ENCODE measurements around the gene AP2S1.
"Not testable (repeated sequence)": the region's sequence is repeated elsewhere in the genome, so short reads cannot be mapped to it uniquely, and the experiment has no call there.

The AP2S1 gene

DNA sequence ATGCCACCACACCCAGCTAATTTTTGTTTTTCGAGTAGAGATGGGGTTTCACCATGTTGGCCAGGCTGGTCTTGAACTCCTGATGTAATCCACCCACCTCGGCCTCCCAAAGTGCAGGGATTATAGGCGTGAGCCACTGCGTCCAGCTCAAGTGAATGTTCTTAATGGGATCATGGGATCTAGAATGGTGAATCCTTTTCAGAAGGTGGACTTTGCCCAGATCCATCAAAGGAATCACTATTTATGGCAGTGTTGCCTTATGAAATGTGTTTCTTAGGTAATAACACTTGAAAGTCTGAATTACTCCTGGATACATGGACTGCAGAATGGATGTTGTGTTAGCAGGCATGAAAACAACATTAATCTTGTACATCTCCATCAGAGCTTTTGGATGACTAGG is 30.4 kb upstream of the AP2S1 start:
- H3K4me3 ChIP-seq (ENCODE audit: low read length) = no peak overlapping the region
- no peak overlapping the region for H2AFZ ChIP-seq (ENCODE audit: low read depth, low read length)
- H3K36me3 ChIP-seq (ENCODE audit: insufficient read depth, low read length) = peaks cover 2% of the 10 kb centered on the region
- no peaks in the 10 kb centered on the region for H3K27me3 ChIP-seq (ENCODE audit: insufficient read depth, low read length)
- peaks cover 4% of the 10 kb centered on the region for H3K4me1 ChIP-seq (ENCODE audit: insufficient read depth, low read length)
- no peaks in the 10 kb centered on the region for H3K9me3 ChIP-seq (ENCODE audit: low read length)

DNA sequence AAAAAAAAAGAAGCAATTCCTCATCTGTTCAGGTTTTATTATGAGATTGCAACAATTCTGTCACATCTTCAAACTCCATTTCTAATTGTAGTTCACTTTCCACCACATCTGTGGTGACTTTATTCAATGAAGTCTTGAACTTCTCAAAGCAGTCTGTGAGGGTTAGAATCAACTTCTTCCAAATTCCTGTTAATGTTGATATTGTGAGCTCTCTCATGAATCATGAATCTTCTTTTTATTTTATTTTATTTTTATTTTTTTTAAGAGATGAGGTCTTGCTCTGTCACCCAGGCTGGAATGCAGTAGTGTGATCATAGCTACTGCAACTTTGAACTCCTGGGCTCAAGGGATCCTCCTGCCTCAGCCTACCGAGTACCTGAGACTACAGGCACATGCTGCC is 29.8 kb upstream of the AP2S1 start:
- no peaks in the 10 kb centered on the region for H3K27me3 ChIP-seq (ENCODE audit: insufficient read depth, low read length)
- no peak overlapping the region for H3K4me3 ChIP-seq (ENCODE audit: low read length)
- H3K4me1 ChIP-seq (ENCODE audit: insufficient read depth, low read length) = peaks cover 9% of the 10 kb centered on the region
- no peak overlapping the region for H2AFZ ChIP-seq (ENCODE audit: low read depth, low read length)
- no peaks in the 10 kb centered on the region for H3K9me3 ChIP-seq (ENCODE audit: low read length)
- H3K36me3 ChIP-seq (ENCODE audit: insufficient read depth, low read length) = peaks cover 2% of the 10 kb centered on the region

DNA sequence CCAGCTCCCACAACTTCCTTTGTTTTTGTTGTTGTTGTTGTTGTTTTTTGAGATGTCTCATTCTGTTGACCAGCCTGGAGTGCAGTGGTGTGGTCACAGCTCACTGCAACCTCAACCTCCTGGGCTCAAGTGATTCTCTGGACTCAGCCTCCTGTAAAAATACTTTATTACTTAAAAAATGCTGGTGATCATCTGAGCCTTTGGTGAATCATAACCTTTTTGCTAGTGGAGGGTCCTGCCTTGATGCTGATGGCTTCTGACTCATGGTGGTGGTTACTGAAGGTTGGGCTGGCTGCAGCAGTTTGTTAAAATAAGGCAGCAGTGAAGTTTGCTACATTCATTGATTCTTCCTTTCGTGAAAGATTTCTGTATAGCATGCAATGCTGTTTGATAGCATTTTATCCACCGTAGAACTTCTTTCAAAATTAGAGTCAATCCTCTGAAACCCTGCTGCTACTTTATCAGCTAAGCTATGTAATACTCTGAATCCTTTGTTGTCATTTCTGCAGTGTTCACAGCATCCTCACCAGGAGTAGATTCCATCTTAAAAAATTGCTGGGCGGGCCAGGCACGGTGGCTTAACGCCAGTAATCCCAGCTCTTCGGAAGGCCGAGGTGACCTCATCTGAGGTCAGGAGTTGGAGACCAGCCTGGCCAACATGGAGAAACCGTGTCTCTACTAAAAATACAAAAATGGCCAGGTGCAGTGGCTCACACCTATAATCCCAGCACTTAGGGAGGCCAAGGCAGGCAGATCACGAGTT is 28.1 kb upstream of the AP2S1 start:
- Histone ChIP-seq H3K4me1 (ENCODE audit: insufficient read depth, low read length) (peaks cover 15% of the 10 kb centered on the region), H3K9me3 (ENCODE audit: low read length) (no peaks in the 10 kb centered on the region), H3K27me3 (ENCODE audit: insufficient read depth, low read length) (no peaks in the 10 kb centered on the region), H2AFZ (ENCODE audit: low read depth, low read length) (no peak overlapping the region), H3K36me3 (ENCODE audit: insufficient read depth, low read length) (peaks cover 2% of the 10 kb centered on the region), H3K4me3 (ENCODE audit: low read length) (no peak overlapping the region)

DNA sequence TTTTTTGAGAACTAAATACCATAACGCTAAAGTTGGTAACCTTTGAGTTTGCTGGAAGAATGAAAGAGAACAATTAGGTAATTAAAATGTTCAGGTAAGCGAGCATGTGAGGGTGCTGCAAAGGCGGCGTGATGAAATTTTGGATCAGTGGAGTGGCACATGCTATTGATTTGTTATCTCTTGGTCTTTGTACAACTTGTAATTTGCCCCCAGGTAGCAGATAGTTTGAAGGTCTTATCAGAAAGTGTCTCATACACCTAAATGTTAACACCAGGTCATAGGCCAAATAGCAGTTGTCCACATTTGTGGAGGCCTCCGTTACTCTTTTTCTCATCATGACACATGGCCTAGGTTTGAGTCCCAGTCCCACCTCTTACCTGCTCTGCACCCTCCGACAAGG is 25.0 kb upstream of the AP2S1 start:
- peaks cover 11% of the 10 kb centered on the region for H3K4me1 ChIP-seq (ENCODE audit: insufficient read depth, low read length)
- H2AFZ ChIP-seq (ENCODE audit: low read depth, low read length) = no peak overlapping the region
- H3K36me3 ChIP-seq (ENCODE audit: insufficient read depth, low read length) = peaks cover under 1% of the 10 kb centered on the region
- no peaks in the 10 kb centered on the region for H3K9me3 ChIP-seq (ENCODE audit: low read length)
- no peaks in the 10 kb centered on the region for H3K27me3 ChIP-seq (ENCODE audit: insufficient read depth, low read length)
- no peak overlapping the region for H3K4me3 ChIP-seq (ENCODE audit: low read length)

DNA sequence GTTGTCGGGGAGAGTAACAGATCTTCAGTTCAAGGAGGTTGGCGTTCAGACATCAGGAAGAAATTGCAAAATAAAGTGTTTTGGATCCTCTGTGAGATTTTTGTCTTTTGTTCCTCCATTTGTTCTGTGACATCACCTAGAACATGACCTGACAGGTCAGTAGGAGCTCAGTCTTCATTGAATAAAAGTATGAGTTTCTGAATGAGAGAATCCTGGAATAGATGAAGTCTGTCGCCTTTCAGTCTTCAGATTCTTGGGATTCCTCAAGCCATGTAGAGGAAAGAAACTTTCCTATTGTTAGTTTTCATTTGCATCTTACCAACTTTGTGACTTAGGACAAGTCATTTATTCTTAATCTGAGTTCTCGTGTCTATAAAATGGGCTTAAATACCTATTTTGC is 24.6 kb upstream of the AP2S1 start:
- Histone ChIP-seq H3K36me3 (ENCODE audit: insufficient read depth, low read length) (no peaks in the 10 kb centered on the region), H3K4me3 (ENCODE audit: low read length) (no peak overlapping the region), H3K9me3 (ENCODE audit: low read length) (no peaks in the 10 kb centered on the region), H3K27me3 (ENCODE audit: insufficient read depth, low read length) (no peaks in the 10 kb centered on the region), H3K4me1 (ENCODE audit: insufficient read depth, low read length) (peaks cover 11% of the 10 kb centered on the region), H2AFZ (ENCODE audit: low read depth, low read length) (no peak overlapping the region)

DNA sequence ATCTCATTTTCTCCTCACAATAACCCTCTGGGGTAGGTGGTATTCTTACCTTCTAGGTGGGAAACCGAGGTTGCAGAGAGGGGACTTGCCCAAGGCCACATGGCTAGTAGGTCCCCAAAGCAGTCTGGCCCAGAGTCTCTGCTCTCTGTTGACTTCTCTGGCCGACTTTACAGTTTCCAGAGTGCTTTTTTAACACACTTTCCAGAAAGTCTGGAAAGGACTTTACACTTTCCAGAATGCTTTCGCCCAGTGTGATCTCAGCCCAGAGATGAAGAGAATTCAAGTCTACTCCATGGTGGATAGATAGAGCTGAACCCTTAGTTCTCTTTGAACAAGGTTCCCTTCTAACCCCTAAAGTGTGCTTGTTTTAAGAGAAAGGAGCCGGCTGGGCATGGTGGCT is 22.3 kb upstream of the AP2S1 start:
- H3K4me3 ChIP-seq (ENCODE audit: low read length) = no peak overlapping the region
- no peaks in the 10 kb centered on the region for H3K9me3 ChIP-seq (ENCODE audit: low read length)
- peaks cover 11% of the 10 kb centered on the region for H3K4me1 ChIP-seq (ENCODE audit: insufficient read depth, low read length)
- no peaks in the 10 kb centered on the region for H3K36me3 ChIP-seq (ENCODE audit: insufficient read depth, low read length)
- H2AFZ ChIP-seq (ENCODE audit: low read depth, low read length) = no peak overlapping the region
- no peaks in the 10 kb centered on the region for H3K27me3 ChIP-seq (ENCODE audit: insufficient read depth, low read length)

DNA sequence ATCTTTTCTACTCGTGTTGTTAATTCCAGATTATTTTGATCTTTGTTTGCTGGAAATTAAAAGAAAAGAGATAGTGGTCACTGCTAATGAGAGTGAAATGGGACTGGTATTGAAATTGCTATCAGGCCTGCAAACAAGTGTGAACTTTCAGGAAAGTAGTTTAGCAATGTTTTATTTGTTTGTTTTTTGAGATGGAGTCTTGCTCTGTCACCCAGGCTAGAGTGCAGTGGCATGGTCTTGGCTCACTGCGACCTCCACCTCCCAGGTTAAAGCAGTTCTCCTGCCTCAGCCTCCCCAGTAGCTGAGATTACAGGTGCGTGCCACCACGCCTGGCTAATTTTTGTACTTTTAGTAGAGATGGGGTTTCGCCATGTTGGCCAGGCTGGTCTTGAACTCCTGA is 20.5 kb upstream of the AP2S1 start:
- H2AFZ ChIP-seq (ENCODE audit: low read depth, low read length); H3K27me3 ChIP-seq (ENCODE audit: insufficient read depth, low read length); H3K36me3 ChIP-seq (ENCODE audit: insufficient read depth, low read length); H3K4me3 ChIP-seq (ENCODE audit: low read length); H3K9me3 ChIP-seq (ENCODE audit: low read length): not testable (repeated sequence)
- H3K4me1 ChIP-seq (ENCODE audit: insufficient read depth, low read length) = peaks cover 15% of the 10 kb centered on the region

DNA sequence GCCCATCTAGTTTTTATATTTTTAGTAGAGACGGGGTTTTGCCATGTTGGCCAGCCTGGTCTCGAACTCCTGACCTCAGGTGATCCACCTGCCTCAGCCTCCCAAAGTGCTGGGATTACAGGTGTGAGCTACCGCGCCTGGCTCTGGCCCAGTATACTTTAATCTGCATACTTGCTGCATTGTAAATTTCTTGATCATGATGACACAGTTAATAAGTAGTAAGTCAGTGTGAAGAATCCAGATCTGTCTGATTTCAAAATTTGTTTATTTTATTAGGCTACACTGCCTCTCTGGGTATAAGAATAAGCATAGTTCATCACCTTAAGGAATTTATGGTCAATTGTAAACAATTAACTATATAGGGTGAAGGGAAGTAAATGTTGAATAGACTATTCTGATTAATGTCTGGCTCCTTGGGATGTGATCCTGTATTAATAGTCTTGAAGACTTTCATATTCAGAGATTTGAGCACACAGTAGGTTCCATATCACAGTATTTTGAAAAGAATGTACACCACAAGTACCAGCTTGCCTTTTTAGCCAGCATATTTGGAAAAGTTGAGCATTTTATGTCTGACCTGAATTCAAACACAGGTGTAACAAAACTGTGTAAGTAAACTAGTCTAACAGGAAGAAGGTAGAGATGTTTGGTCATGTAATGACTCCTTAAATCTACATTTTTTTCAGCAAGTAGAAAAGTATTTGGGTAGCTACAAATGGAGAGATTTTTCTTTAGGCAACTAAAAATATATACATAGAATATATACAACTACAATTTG is 17.6 kb upstream of the AP2S1 start:
- H3K4me3 ChIP-seq (ENCODE audit: low read length) = no peak overlapping the region
- H3K36me3 ChIP-seq (ENCODE audit: insufficient read depth, low read length) = peaks cover 2% of the 10 kb centered on the region
- peaks cover 28% of the 10 kb centered on the region for H3K4me1 ChIP-seq (ENCODE audit: insufficient read depth, low read length)
- H3K27me3 ChIP-seq (ENCODE audit: insufficient read depth, low read length) = no peaks in the 10 kb centered on the region
- H2AFZ ChIP-seq (ENCODE audit: low read depth, low read length) = no peak overlapping the region
- H3K9me3 ChIP-seq (ENCODE audit: low read length) = no peaks in the 10 kb centered on the region

DNA sequence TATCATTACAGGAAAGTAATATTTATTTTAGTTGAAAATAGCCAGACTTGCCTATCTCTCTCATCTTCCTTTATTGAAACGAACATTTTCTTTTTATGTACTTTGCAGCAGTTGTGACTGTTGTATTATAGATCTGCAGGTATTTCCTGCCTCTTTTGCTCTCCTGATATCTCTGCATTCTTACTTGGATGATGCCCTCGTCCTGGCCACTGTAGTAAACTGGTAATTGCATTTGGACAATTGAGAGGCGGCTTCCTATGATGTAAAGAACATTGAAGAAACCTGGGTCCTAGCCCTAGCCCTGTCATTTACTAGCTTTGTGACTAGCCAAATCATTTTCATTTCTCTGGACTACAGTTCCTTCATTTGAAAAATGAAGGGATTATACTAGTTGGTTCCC is 16.5 kb upstream of the AP2S1 start:
- no peak overlapping the region for H2AFZ ChIP-seq (ENCODE audit: low read depth, low read length)
- H3K4me1 ChIP-seq (ENCODE audit: insufficient read depth, low read length) = peaks cover 38% of the 10 kb centered on the region
- no peak overlapping the region for H3K4me3 ChIP-seq (ENCODE audit: low read length)
- no peaks in the 10 kb centered on the region for H3K27me3 ChIP-seq (ENCODE audit: insufficient read depth, low read length)
- no peaks in the 10 kb centered on the region for H3K9me3 ChIP-seq (ENCODE audit: low read length)
- H3K36me3 ChIP-seq (ENCODE audit: insufficient read depth, low read length) = peaks cover 2% of the 10 kb centered on the region

DNA sequence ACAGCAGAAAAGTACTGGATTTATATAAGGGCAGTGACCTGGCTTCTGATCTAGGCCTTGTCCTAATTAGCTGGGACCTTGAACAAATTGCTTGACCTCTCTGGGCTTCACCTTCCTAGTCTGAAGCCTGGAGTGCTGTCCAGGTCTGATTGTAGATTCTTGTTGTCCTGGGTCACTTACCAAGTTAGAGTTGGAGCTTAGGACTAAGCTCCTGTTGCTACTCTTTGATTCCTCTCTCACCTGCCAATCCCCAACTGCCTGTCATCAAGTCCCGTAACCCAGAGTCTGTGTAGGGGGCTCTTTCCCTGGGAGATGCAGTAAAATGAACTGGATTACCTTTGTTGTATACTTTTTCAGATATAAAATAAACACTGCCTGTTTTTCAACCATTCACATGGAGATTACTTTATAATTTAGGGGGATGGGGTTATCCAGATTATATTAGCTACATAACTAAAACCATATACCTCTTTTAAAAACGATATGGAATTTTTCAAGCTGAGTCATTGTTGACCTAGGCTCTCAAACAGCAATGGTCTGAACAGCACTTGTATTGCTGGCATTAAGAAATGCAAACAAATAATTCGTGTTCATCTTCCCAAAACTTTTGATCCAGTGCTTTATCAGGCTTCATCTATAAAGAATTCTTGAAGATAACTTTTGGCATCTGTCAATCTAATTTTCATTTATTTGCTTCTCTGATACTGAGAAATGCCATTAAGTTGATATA is 15.9 kb upstream of the AP2S1 start:
- Histone ChIP-seq H3K4me1 (ENCODE audit: insufficient read depth, low read length) (peaks cover 44% of the 10 kb centered on the region), H3K27me3 (ENCODE audit: insufficient read depth, low read length) (no peaks in the 10 kb centered on the region), H2AFZ (ENCODE audit: low read depth, low read length) (no peak overlapping the region), H3K4me3 (ENCODE audit: low read length) (no peak overlapping the region), H3K36me3 (ENCODE audit: insufficient read depth, low read length) (peaks cover 2% of the 10 kb centered on the region), H3K9me3 (ENCODE audit: low read length) (no peaks in the 10 kb centered on the region)

DNA sequence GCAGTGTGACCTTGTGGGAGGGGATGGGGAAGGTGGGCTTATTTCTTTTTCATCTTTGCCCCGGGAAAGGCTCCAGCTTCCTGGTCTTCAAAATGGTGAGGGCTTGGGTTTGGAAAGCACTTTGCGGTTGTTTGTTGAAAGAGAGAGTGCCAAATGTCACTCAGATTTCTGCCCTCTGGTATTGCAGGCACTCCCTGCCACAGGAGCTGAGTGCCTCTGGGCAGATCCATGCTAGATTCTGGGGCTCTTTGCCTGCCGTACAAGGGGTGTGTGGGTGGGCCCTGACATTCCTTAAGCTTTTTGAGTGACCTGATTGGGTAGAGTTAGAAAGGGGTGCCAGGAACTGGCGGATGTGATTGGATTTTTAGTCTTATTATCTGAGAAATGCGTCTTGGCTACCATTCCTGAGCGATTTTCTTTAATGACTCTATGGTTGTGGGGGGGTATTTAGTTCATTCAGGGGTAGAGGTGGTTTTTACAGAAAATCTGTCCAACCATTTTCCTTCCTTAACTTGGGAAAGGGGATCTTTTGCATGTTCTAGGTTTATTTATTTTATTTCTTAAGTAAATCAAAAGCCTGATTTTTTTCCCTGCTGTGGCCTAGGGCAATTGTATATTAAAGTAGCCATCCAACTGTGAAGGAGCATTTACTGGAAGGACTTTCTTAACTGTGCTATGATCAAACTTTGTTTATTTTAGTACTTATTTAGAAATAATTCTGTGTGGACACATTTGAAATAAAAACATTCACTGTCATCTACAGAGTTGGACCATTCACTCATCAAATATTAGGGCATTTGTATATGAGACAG is 13.4 kb upstream of the AP2S1 start:
- Histone ChIP-seq H3K9me3 (ENCODE audit: low read length) (no peaks in the 10 kb centered on the region), H3K36me3 (ENCODE audit: insufficient read depth, low read length) (peaks cover 2% of the 10 kb centered on the region), H3K4me3 (ENCODE audit: low read length) (peak overlapping the region; percentile 91), H2AFZ (ENCODE audit: low read depth, low read length) (no peak overlapping the region), H3K27me3 (ENCODE audit: insufficient read depth, low read length) (no peaks in the 10 kb centered on the region), H3K4me1 (ENCODE audit: insufficient read depth, low read length) (peaks cover 47% of the 10 kb centered on the region)

DNA sequence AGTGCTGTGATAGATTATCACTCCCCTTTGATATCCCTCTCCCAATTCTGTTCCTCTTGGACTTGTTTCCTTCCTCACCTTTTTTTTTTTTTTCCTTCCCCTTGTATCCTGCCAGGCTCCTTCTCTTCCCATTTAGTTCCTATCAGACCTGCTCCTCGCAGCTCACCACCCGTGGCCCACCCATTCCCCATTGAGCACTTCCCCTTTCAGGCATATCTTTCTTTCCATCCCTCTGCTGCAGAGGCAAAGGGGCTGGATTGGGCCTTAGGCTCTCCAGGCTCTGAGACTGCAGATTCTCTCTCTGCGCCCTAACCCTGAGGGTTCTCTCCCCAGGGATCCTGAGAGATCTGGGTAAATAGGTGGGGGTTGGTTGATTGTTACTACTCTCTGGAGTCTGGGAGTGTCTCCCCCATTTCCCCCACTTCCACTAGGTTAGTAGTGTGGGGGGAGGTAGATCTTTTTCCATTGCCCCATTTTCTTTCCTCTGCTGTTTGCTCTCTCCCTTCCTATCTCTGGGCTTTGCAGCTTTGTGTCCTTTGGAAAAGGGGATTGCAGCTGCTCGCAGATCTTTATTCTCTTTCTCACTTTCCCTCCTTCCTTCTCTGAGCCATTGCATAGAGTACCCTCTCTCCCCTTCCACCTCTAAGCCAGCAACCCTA is 12.5 kb upstream of the AP2S1 start:
- Histone ChIP-seq H3K9me3 (ENCODE audit: low read length) (no peaks in the 10 kb centered on the region), H3K36me3 (ENCODE audit: insufficient read depth, low read length) (peaks cover 2% of the 10 kb centered on the region), H3K4me1 (ENCODE audit: insufficient read depth, low read length) (peaks cover 47% of the 10 kb centered on the region), H2AFZ (ENCODE audit: low read depth, low read length) (no peak overlapping the region), H3K27me3 (ENCODE audit: insufficient read depth, low read length) (no peaks in the 10 kb centered on the region), H3K4me3 (ENCODE audit: low read length) (peak overlapping the region; percentile 91)

Measured in neuron (in vitro differentiated cells).